ENCODE measurements around the gene OGFR. TPM values are rescaled to one million over a fixed set of nuclear protein-coding genes. Genes with fewer than 3 reads are reported as not detected.

The OGFR gene
- polyA plus RNA-seq, 1 donor (not counting 4 experiments of a cell fraction or from before 2014, with no cell fraction given): 39.8 TPM

GRCh38 chr20:62793757-62794006, 11.0 kb upstream of the OGFR start:
- peaks cover 6 to 7% of the 10 kb centered on the region in 2 experiments for H3K36me3 ChIP-seq (ENCODE audit: control insufficient read depth in 2 of 2, extremely low read depth in 1 of 2, insufficient read depth in 2 of 2, low read length in 2 of 2)
- peaks cover 3% of the 10 kb centered on the region for H3K9me1 ChIP-seq (ENCODE audit: control insufficient read depth, extremely low read depth, insufficient read depth, low read length)
- peaks cover 12% of the 10 kb centered on the region for H3K79me2 ChIP-seq (ENCODE audit: control insufficient read depth, insufficient read depth, low read length)
- dilution Hi-C loops (cut with MboI; ENCODE audit: extremely low pct_ligation_motif_present, low sequenced_read_pairs): no loop called here
- no peak overlapping the region for H3K9ac ChIP-seq (ENCODE audit: control insufficient read depth, extremely low read depth, insufficient read depth, low read length)
- no peak for DNase-seq (ENCODE audit: low read depth, low spot score)
- TF ChIP-seq EZH2 (IDR thresholded peaks at IDR 0.05; ENCODE audit: low read length): no peak
- TF ChIP-seq CTCF (optimal IDR thresholded peaks at IDR 0.05 in 1 of 3, IDR thresholded peaks at IDR 0.05 in 1 of 3, conservative IDR thresholded peaks at IDR 0.05 in 1 of 3; ENCODE audit: extremely low read depth in 1 of 3, insufficient read depth in 2 of 3, low read length in 3 of 3): no peak
- no peaks in the 10 kb centered on the region for H3K27me3 ChIP-seq (ENCODE audit: control insufficient read depth, extremely low read depth, insufficient read depth, low read length)
- H4K20me1 ChIP-seq (ENCODE audit: control insufficient read depth, extremely low read depth, insufficient read depth, low read length): no peaks in the 10 kb centered on the region
- peak overlapping the region; percentile 84 for H3K4me2 ChIP-seq (ENCODE audit: control insufficient read depth, extremely low read depth, insufficient read depth, low read depth, low read length)
- H3K4me1 ChIP-seq (ENCODE audit: control insufficient read depth, extremely low read depth, insufficient read depth, low read length): peaks cover 34% of the 10 kb centered on the region
- no peaks in the 10 kb centered on the region for H3K9me3 ChIP-seq (ENCODE audit: control insufficient read depth, low read depth, low read length)
- H3K27ac ChIP-seq (ENCODE audit: control insufficient read depth, insufficient read depth, low read length): peak overlapping the region; percentile 36
- H2AFZ ChIP-seq (ENCODE audit: control insufficient read depth, low read length): peak overlapping the region; percentile 81
- FAIRE-seq: no peak
- peak overlapping the region in 1 of 3 experiments; percentile 56 for H3K4me3 ChIP-seq (ENCODE audit: control insufficient read depth in 2 of 3, extremely low read depth in 1 of 3, insufficient read depth in 2 of 3, low read depth in 1 of 3, low read length in 3 of 3)

- H3K9me1 ChIP-seq (ENCODE audit: control insufficient read depth, extremely low read depth, insufficient read depth, low read length): peaks cover 3% of the 10 kb centered on the region
- H4K20me1 ChIP-seq (ENCODE audit: control insufficient read depth, extremely low read depth, insufficient read depth, low read length): no peaks in the 10 kb centered on the region
- no peaks in the 10 kb centered on the region for H3K27me3 ChIP-seq (ENCODE audit: control insufficient read depth, extremely low read depth, insufficient read depth, low read length)
- peaks cover 34% of the 10 kb centered on the region for H3K4me1 ChIP-seq (ENCODE audit: control insufficient read depth, extremely low read depth, insufficient read depth, low read length)
- peak overlapping the region; percentile 28 to 56 (median 51) for H3K4me3 ChIP-seq (ENCODE audit: control insufficient read depth in 2 of 3, extremely low read depth in 1 of 3, insufficient read depth in 2 of 3, low read depth in 1 of 3, low read length in 3 of 3)
- H2AFZ ChIP-seq (ENCODE audit: control insufficient read depth, low read length): peak overlapping the region; percentile 81
- no peak for DNase-seq (ENCODE audit: low read depth, low spot score)
- H3K27ac ChIP-seq (ENCODE audit: control insufficient read depth, insufficient read depth, low read length): peak overlapping the region; percentile 61
- FAIRE-seq: no peak
- H3K4me2 ChIP-seq (ENCODE audit: control insufficient read depth, extremely low read depth, insufficient read depth, low read depth, low read length): peak overlapping the region; percentile 85
- peaks cover 11% of the 10 kb centered on the region in 2 experiments for H3K36me3 ChIP-seq (ENCODE audit: control insufficient read depth in 2 of 2, extremely low read depth in 1 of 2, insufficient read depth in 2 of 2, low read length in 2 of 2)
- H3K79me2 ChIP-seq (ENCODE audit: control insufficient read depth, insufficient read depth, low read length): peaks cover 13% of the 10 kb centered on the region
- no peak for TF ChIP-seq CTCF (optimal IDR thresholded peaks at IDR 0.05 in 1 of 3, IDR thresholded peaks at IDR 0.05 in 1 of 3, conservative IDR thresholded peaks at IDR 0.05 in 1 of 3; ENCODE audit: extremely low read depth in 1 of 3, insufficient read depth in 2 of 3, low read length in 3 of 3)
- no peaks in the 10 kb centered on the region for H3K9me3 ChIP-seq (ENCODE audit: control insufficient read depth, low read depth, low read length)
- dilution Hi-C loops (cut with MboI; ENCODE audit: extremely low pct_ligation_motif_present, low sequenced_read_pairs): no loop called here
- H3K9ac ChIP-seq (ENCODE audit: control insufficient read depth, extremely low read depth, insufficient read depth, low read length): peak overlapping the region; percentile 60
Measured at GRCh38 chr20:62794007-62794724, 10.5 kb upstream of the OGFR start.

Measured in keratinocyte (primary cell).